IPS-18c (cell line): ENCODE measurements around the gene BPIFB2.

Source experiments
- H3K4me3 ChIP-seq: 2 replicates; pipeline ENCODE4 v1.7.0; 2013; ENCODE audit warnings: low read depth, mild to moderate bottlenecking, low read length, moderate library complexity; ENCODE audit not compliant: insufficient read depth
- H3K9me3 ChIP-seq: one replicate; pipeline ENCODE4 v1.6.1; 2013; ENCODE audit warnings: mild to moderate bottlenecking, low read length, moderate library complexity; ENCODE audit not compliant: control insufficient read depth, insufficient read depth

BPIFB2 gene

DNA sequence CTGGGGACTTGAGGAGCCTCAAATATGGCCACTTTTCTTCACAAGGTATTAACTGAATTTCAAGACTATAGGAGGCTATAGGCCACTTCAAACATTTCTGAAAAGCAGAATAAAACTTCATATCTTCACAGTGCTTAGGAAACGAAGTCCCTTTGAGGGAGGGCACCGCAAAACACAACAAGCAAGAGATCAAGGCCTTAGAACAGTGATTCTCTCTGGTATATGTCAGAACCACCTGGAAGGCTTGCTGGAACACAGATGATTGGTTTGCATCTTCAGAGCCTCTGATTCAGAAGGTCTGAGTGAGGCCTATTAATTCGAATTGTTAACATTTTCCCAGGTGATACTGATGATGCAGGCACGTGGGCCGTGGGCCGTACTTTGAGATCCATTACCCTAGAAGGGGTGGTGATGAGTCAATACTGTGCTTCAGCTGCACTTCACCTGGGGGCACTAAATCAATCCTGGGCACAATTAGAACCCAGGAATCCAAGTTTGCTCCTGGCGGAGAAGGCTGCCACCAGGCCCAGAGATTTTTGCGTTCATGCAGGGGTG lies 13.9 kb upstream of the BPIFB2 start:
- Histone ChIP-seq H3K4me3 (no peak overlapping the region), H3K9me3 (peaks cover 2% of the 10 kb centered on the region)

DNA sequence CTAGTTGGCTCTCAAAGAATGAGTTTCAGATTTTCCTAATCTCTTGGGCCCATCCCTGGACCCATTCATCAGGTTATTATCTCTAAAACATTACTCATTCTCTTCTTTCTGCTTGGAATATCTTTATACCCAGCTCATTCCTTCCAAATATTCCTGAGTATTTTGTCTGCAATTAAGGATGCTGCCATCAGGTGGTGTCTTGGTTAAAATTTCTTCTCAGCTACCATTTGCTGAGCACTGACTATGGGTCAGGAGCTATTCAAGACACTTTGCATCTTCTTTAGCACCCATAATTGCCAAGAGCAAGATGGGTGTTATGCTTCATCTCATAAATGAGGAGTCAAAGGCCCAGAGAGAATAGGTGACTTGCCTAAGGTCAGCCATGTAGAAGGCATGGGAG lies 11.7 kb upstream of the BPIFB2 start:
- no peak overlapping the region for H3K4me3 ChIP-seq
- H3K9me3 ChIP-seq = peaks cover 2% of the 10 kb centered on the region

DNA sequence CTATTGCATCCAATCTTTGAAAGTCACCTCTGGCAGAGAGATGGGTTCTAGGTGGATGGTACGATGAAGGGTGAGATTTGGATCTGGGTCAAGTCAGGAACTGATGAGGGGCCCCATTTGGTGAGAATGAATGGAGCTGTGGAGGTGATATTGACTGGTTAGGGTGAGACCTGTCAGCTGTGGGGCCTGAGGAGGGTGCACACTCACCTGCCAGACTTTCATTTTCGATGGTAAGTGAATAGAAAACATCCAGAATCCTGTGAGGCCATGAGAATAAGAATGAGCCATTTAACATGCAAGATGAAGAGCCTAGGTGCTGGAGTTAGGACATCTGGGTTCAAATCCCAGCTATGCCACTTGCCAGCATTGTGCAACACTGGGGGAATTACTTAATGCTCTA lies 10.1 kb upstream of the BPIFB2 start:
- no peak overlapping the region for H3K4me3 ChIP-seq
- peaks cover 2% of the 10 kb centered on the region for H3K9me3 ChIP-seq

DNA sequence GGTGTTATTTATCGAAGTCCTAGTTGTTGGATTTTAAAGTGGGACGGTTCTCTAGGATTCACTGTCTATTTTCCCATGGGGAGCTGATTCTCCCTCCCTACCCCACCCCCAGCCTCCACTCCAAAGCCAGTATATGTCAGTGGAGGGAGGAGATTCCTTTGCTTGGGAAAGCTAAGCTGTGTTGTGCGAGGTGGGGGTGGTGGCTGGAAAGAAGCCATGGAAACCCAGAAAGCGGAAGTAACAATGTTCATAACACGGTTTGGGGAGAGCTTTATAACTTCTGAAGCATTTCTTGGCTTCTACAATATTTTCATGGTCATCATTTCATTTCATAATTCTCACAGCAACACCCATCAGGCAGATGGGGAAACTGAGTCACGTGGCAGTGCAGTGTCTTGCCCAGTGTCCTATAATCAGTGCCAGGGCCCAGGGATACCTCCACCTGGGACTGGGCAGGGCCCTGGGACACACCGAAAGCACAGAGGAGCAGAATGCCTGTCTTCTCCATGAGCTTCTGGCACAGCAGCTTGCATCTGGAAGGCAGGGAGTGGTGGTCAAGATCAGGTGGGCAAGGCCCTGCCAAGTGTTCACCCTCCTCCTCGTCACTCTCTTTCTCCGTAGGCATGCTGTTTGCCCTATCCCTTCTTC lies 7.8 kb upstream of the BPIFB2 start:
- peaks cover 1% of the 10 kb centered on the region for H3K9me3 ChIP-seq
- no peak overlapping the region for H3K4me3 ChIP-seq

DNA sequence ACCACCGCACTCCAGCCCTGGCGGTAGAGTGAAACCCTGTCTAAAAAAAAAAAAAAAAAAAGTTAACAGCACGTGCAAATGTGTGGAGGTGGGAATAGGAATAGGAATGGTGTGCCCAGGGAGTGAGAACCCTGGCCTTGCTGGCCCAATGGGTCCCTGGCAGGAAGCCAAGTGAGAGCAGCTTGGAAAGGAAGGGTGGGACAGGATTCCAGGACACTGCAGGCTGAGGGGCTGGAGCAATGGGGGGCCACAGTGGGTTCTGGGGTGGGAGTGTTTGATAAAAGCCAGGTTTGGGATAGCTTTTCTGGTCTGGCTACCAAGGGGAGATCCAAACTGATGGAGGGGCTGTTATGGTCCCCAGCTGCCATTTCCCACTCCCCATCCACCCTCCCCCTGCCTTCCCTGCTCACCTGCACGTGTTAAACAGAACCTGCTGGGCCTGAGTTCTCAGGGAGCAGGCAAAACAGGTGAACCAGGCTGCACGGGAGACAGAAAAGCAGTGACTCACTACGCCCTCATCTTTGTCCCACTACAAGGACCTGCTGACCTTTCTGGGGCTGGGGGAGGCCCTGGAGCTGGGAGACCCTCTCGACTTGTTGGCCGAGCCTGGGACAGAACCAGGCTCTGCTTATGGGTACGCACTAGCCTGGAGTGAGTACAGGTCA lies 6.6 kb upstream of the BPIFB2 start:
- H3K4me3 ChIP-seq = no peak overlapping the region

DNA sequence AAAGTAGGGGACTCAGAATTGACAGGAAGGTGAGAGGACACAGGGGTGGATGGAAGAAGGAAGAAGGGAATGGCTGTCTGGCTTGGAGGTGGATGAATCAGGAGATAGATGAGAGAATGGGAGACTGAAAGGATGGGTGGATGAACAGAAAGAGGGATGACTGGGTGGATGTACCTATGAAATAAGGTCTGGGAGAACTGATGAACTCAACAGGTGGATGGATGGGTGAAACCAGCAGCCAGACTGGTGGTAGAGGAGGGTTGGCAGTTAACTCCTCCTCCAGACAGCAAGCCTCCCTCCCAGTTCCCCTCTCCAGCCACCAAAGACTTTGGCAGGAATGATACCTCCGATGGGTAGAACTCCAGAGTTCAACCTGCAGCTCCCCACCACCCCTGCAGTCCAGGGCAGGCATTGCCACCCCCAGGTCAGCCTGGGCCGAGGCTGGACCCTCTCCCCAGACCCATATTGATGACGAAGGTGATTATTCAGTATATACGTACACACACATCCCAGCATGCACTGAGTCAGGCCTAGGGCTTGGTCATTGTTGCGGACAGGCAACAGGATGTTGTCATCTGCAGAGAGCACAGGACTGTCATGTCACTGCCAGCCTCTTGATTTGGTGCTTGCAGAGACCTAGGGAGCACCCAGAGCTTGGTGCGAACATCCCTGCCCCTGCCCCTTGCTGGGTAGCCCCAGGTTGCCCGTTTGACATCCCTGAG lies 5.3 kb upstream of the BPIFB2 start:
- no peak overlapping the region for H3K4me3 ChIP-seq
- H3K9me3 ChIP-seq = no peaks in the 10 kb centered on the region

More for the DNA sequence above, 6.6 kb upstream of the BPIFB2 start:
- H3K9me3 ChIP-seq = no peaks in the 10 kb centered on the region

DNA sequence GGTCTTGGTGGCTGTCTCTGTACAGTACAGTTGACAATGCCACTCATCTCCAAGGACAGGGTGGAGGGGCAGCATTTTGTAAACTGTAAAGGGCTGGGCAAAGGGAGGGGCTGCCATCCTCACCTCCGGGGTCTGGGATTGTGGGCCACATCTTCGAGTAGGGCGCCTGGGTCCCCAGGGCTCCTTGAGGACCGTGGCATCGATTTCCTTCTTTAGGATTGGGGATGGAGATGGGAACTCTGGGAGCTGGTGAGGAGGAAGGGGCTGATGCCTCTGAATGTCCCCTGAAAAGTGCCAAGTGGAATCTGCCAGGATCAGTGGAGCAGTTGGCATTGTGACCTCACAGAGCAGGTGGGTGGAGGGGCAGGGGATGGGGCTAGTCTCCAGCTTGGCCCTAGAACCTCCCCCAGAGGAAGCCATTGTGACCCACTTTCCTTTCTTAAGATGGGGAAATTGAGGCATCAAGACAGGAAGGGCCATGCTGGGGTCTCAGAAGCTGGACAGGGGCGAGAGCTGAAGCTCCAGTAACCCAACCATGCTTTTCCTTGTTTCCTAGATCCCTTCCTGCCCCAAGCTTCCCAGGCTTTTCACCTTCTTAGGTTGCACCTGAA lies 3.3 kb upstream of the BPIFB2 start, which contains the start of gene SUN5:
Gene SUN5, minus strand, starts transcription at position 293 of the 611 bp plus-strand sequence. Its CDS starts 93 bp downstream, at position 200.
- Histone ChIP-seq H3K4me3 (no peak within 1 kb of the TSS), H3K9me3 (no peaks in the 10 kb centered on the region)

DNA sequence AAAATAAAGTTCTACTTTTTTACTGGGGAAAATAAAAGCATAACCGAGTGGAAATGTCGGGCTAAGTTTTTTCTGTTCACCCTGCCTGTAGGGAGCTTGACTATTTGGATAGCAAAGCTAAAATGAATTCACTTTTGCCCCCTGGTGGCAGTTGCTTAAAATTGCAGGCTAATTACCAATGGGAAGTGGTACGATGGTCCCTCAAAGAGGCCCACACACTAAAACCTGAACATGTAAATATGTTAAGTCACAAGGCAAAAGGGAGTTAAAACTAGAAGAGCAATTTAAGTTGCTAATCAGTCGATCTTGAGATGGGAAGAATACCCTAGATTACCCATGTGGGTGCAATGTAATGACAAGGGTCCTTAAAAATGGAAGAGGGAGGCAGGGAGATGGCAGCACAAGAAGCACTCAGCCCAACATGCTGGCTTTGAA lies 2.4 kb upstream of the BPIFB2 start:
- Histone ChIP-seq H3K9me3 (no peaks in the 10 kb centered on the region), H3K4me3 (no peak overlapping the region)

DNA sequence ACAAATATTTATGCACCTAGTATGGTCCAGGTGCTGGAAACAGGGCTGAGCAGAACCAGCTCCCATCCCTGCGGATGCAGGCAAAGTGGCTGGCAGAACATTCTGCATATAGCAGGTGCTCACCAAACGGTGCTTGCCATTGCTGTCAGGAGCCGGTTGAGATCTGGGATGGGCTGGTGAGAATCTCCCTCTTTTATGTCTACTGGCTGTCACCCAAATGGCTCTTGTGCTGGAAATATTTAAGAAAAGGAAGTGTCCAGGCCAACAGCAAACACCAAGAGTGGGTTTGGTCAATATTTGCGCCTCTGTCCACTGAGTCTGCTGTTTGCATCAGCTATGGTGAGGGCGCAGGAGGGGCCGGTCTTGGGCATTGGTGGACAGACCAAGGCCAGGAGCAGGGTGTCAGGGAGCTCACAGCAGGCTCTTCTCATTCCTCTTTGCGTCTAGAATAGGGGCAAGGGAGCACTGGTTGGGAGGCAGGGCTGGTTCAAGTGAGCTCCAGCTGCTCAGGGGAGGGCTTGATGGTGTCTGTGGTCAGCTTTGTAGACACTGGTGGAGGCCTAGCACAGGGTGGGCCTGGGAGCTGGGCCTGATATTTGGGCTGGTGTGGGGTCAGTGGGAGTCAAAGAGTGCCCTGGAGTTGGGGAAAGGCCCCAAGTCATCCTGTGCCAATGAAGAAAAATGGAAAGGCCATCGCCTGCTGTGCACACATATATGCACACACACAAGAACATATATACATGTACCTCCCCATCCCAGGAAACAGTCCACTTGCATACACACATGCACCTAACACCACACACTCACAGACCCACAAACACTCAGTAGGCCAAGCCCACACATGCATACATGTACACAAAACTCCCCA lies 1.4 kb upstream of the BPIFB2 start:
- no peak overlapping the region for H3K4me3 ChIP-seq

DNA sequence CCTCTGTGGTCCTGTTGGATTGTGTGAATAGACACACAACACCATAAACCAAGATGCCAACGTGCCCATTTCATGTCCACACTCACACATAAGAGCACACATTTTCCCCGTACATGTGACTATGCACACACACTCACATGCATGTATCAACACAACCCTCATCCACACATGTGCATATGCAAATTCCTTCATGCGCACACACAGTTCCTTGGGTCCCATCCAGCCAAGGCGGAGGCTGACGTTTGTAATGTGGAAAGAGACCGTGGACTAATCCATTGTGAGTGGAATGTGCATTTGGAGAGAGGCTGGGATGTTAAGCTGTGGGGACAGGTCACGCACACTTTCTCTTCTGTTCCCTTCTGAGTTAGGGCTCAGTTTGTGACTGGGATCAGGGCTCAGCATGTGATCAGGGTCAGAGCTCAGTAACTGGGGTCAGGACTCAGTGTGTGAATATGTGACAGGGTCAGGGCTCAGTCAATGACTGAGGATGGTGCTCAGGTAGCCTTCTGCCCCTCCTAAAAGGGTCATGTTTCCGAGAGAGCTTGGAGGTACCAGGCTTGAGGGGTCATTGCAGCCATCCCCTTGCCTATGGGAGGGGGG lies 628 bp upstream of the BPIFB2 start:
- Histone ChIP-seq H3K4me3 (no peak overlapping the region), H3K9me3 (no peaks in the 10 kb centered on the region)

More for the DNA sequence above, 1.4 kb upstream of the BPIFB2 start:
- H3K9me3 ChIP-seq = no peaks in the 10 kb centered on the region

DNA sequence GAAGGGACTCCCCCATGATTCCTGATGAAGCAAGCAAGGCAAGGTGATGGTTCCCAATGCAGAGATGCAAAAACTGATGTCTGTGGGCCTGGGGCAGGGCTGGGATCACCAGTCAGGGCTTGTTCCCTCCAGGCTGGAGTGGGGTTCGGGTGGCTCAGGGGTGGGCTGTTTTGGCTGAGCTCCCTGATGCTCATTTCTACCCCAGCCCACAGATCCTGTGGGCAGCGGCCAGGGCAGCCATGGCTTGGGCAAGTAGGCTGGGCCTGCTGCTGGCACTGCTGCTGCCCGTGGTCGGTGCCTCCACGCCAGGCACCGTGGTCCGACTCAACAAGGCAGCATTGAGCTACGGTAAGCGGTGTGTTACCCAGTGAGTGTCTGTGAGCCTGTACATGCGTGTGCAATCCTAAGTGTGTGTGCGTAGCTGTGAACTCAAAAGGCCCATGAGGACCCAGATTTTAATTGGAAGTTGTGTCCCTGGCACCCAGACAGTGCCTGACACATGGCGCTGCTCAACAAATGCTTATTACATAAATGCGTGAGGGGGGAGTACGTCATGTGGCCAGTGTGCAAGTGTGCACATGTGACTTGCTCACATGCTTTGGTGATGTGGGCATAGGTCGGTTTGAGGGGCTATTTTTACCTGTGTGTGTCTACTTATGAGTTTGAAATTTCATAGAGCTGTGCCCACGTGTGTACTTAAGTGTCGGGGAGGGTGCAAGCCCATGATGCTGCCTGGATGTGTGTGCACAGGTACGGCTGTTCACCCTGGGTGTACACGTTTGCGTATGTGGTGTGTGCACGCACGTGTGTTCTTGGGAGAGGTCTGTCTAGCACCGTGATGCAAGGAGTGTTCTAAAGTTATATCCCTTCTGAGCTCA lies 1.1 kb downstream of the BPIFB2 start:
- Histone ChIP-seq H3K4me3 (no peak overlapping the region), H3K9me3 (no peaks in the 10 kb centered on the region)

DNA sequence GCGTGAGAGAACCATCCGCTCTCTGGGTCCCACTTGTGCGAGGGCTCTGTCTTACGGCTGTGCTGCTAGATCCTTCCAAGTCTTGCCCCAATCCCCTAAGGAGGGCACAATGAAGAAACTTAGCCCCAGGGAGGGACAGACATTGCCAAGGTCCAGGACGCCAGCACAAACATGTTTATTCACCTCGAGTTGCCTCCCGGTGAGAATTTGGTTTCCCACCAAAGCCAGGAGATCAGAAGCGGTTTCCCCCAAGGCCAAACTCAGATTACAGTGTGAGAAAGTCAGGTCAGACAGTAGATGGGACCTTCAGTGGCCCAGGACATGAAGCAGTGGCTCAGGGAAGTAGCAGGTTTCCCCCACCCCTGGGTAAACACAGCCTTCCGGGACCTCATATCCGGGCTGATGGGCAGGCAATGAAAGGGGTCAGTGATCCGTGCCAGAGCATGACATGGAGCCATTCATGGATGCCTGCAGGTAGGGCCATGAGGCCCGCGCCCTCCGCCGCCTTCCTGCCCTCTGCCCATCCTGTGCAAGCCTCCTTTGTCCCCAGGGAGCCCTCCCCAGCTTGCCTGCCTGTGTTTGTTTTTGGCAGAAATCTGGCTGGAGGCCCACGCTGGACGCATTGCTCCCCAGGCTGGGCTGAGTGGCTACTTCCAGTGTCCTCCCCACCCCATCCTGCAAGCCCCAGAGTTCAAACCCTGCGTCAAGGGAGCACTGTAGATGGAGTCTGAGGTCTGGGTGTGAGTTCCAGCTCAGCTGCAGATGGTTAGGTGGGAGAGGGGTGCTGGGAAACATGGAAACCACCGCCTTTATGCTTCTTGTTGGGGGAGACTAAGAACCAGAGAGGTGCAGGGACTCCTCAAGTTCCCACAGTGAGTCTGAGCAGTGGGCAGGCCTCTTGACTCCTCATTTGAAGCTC lies 2.0 kb downstream of the BPIFB2 start:
- H3K9me3 ChIP-seq = no peaks in the 10 kb centered on the region
- no peak overlapping the region for H3K4me3 ChIP-seq

DNA sequence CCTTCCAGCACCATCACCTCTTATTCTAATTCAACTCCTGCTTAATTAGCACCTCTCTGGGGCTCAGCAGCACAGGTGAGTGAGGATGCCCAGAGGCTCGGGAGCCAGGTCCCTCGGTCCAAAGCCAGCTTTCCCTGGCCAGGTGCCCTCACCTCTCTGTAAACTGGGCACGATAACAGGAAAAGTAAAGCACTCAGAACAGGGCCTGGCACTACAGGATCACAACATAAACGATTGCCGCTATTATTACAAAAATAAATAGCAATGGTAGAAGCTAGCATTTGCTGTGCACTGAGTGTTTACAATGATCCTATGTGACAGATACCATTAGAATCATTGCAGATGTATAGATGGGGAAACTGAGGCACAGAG lies 2.6 kb downstream of the BPIFB2 start:
- H3K4me3 ChIP-seq = no peak overlapping the region

DNA sequence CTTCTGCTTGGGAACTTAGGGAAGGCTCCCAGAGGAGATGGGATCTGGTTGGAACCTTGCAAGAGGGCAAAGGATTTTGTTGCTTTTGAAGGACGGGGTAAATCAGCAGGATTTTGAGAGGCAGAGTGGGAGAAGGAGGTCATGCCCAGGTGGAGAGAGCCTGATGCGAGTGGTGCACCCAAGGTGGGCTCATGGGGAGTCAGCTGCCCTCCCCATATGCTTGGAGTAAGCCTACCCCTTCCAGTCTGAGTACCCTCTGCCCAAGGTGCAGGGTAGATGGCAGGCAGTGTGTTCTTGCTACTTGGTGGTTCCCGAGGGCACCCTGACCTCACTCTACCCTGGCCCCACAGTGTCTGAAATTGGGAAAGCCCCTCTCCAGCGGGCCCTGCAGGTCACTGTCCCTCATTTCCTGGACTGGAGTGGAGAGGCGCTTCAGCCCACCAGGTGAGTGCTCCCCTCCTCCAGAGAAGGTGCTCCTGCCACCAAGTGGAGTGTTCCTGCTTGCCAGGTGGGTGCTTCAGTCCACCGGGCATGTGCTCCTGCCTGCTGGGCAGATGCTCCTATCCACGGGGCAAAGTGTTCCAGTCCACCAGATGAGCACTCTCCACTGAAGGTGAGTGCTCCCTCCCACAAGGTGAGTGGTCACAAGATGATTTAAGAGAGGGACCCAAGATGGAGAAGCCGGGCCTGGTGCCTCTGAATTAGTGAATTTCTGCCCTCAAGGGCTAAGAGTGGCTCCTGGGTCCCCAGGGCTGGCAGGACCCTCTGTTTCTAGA lies 3.4 kb downstream of the BPIFB2 start:
- no peak overlapping the region for H3K4me3 ChIP-seq
- no peaks in the 10 kb centered on the region for H3K9me3 ChIP-seq

More for the DNA sequence above, 2.6 kb downstream of the BPIFB2 start:
- no peaks in the 10 kb centered on the region for H3K9me3 ChIP-seq
